CD14-positive monocyte (primary cell): ENCODE results near the gene CRISPLD2. TPM values are rescaled to one million over a fixed set of nuclear protein-coding genes. Genes with fewer than 3 reads are reported as not detected.

Experiments used
- DNase-seq, 3 donors: peaks; one replicate each; pipeline ENCODE4 v3.0.0-alpha.2; 2011 to 2022
- H2AFZ ChIP-seq: 2 replicates; pipeline ENCODE4 v1.6.0; 2012; ENCODE audit warnings: mild to moderate bottlenecking, low read depth, low read length, inconsistent platforms; ENCODE audit not compliant: insufficient read depth, poor library complexity, severe bottlenecking
- H3K27ac ChIP-seq, 2 donors: 1 replicate in 1 of 2; 2 replicates in 1 of 2; pipeline ENCODE4 v1.5.1; 2012 to 2013; ENCODE audit warnings: low read length in 2 of 2, control low read depth in 1 of 2, inconsistent platforms in 1 of 2, low read depth in 1 of 2, mild to moderate bottlenecking in 1 of 2
- H3K27me3 ChIP-seq, 2 donors: one replicate each; pipeline versions ENCODE4 v1.6.0 to v1.6.1; 2011 to 2013; ENCODE audit warnings: low read length in 2 of 2; ENCODE audit not compliant: control insufficient read depth in 2 of 2, insufficient read depth in 2 of 2
- H3K36me3 ChIP-seq, 2 donors: replicated peaks in 1 of 2; 1 replicate in 1 of 2; 2 replicates in 1 of 2; pipeline versions ENCODE4 v1.5.1 to v1.6.1; 2012 to 2013; ENCODE audit warnings: low read length in 2 of 2, control low read depth in 1 of 2, inconsistent platforms in 1 of 2, mild to moderate bottlenecking in 1 of 2; ENCODE audit not compliant: insufficient read depth in 2 of 2, control insufficient read depth in 1 of 2
- H3K4me1 ChIP-seq, 2 donors: 1 replicate in 1 of 2; 2 replicates in 1 of 2; pipeline versions ENCODE4 v1.5.1 to v1.6.1; 2012 to 2013; ENCODE audit warnings: low read length in 2 of 2, control low read depth in 1 of 2, inconsistent platforms in 1 of 2, mild to moderate bottlenecking in 1 of 2, moderate library complexity in 1 of 2; ENCODE audit not compliant: insufficient read depth in 2 of 2, control insufficient read depth in 1 of 2
- H3K4me2 ChIP-seq: replicated peaks from 2 replicates; pipeline ENCODE3; 2012; ENCODE audit warnings: low read length, moderate library complexity, mild to moderate bottlenecking; ENCODE audit not compliant: poor library complexity, severe bottlenecking; ENCODE audit errors: extremely low read depth
- H3K4me3 ChIP-seq, 3 experiments: fragments of 200-600 bp in 1 of 3; sonication (generic) in 1 of 3; replicated peaks in 1 of 3; 1 replicate in 2 of 3; 2 replicates in 1 of 3; pipeline ENCODE4 v1.5.1; 2011 to 2013; ENCODE audit warnings: low read length in 3 of 3, mild to moderate bottlenecking in 3 of 3, control low read depth in 2 of 3, low read depth in 2 of 3, inconsistent platforms in 1 of 3, moderate library complexity in 1 of 3
- H3K79me2 ChIP-seq: 2 replicates; pipeline ENCODE4 v1.6.0; 2012; ENCODE audit warnings: mild to moderate bottlenecking, control low read depth, inconsistent platforms, low read length, moderate library complexity; ENCODE audit not compliant: insufficient read depth
- H3K9ac ChIP-seq: 2 replicates; pipeline ENCODE4 v1.6.0; 2017; ENCODE audit warnings: low read length, mild to moderate bottlenecking; ENCODE audit not compliant: insufficient read depth, poor library complexity, severe bottlenecking
- H3K9me3 ChIP-seq, 2 donors: replicated peaks in 1 of 2; 1 replicate in 1 of 2; 2 replicates in 1 of 2; pipeline versions ENCODE4 v1.5.1 to v1.6.1; 2012 to 2013; ENCODE audit warnings: low read length in 2 of 2, control low read depth in 1 of 2; ENCODE audit not compliant: control insufficient read depth in 1 of 2, insufficient read depth in 1 of 2
- H4K20me1 ChIP-seq: 2 replicates; pipeline ENCODE4 v1.6.0; 2012; ENCODE audit warnings: mild to moderate bottlenecking, low read length, control low read depth, moderate library complexity; ENCODE audit not compliant: insufficient read depth
- H3K27ac Mint-ChIP-seq, 7 donors: one replicate each; pipeline ENCODE4 v1.8.0; 2020; ENCODE audit warnings: mild to moderate bottlenecking in 7 of 7, mixed read lengths in 7 of 7, moderate library complexity in 6 of 7, inconsistent platforms in 2 of 7
- H3K27me3 Mint-ChIP-seq, 3 donors: one replicate each; pipeline ENCODE4 v1.8.0; 2021 to 2022; ENCODE audit warnings: low read depth in 3 of 3, mild to moderate bottlenecking in 3 of 3, mixed read lengths in 3 of 3, moderate library complexity in 3 of 3, inconsistent platforms in 1 of 3
- H3K36me3 Mint-ChIP-seq, 2 donors: one replicate each; pipeline ENCODE4 v1.8.0; 2020; ENCODE audit warnings: mixed read lengths in 2 of 2, inconsistent platforms in 1 of 2, mild to moderate bottlenecking in 1 of 2
- H3K4me1 Mint-ChIP-seq: one replicate; pipeline ENCODE4 v1.8.0; 2020; ENCODE audit warnings: mild to moderate bottlenecking, mixed read lengths
- H3K4me3 Mint-ChIP-seq, 2 donors: one replicate each; pipeline ENCODE4 v1.8.0; 2020; ENCODE audit warnings: mild to moderate bottlenecking in 2 of 2, mixed read lengths in 2 of 2, moderate library complexity in 1 of 2
- H3K9me3 Mint-ChIP-seq, 7 donors: one replicate each; pipeline ENCODE4 v1.8.0; 2020 to 2022; ENCODE audit warnings: mixed read lengths in 7 of 7, mild to moderate bottlenecking in 6 of 7, moderate library complexity in 6 of 7, inconsistent platforms in 2 of 7
- CTCF ChIP-seq: fragments of 200-600 bp; IDR thresholded peaks from one replicate; pipeline ENCODE4 v1.8.0; 2022; ENCODE audit warnings: antibody characterized with exemption, mild to moderate bottlenecking
- WGBS: methylation state at CpG from one replicate; pipeline ENCODE4 v1.1.5; 2013; ENCODE audit warnings: missing lambda C conversion rate; ENCODE audit not compliant: insufficient coverage; 5-methylcytosine and 5-hydroxymethylcytosine counted together
- intact Hi-C, 2 donors: fragments of 100-400 bp; cut with micrococcal nuclease; formaldehyde crosslinking; loops; one replicate each; pipeline versions ENCODE4 v1.15.0 to v1.15.1; 2023
- polyA plus RNA-seq, 3 donors: library from polyadenylated mRNA; depleted of rRNA in 1 of 3; unstranded in 2 of 3; stranded (reverse) in 1 of 3; fragments of 300-500 nt in 2 of 3; fragments of >200 nt in 1 of 3; fragmentation: Illumina TruSeq in 2 of 3; gene quantifications; 1 replicate in 2 of 3; 2 replicates in 1 of 3; pipeline ENCODE4 v1.2.3, GENCODE V29; 2012 to 2021

The CRISPLD2 gene
- polyA plus RNA-seq, 3 donors: 40.7 to 90.4 (median 69.0) TPM

GRCh38 chr16:84820771-84821170, 986 bp downstream of the CRISPLD2 start:
- H3K9me3 Mint-ChIP-seq: peaks cover 0 to 5% (median 0%) of the 10 kb centered on the region in 7 donors
- peak overlapping the region; percentile 51 to 89 (median 81) for H3K4me3 ChIP-seq
- intact Hi-C loops: loop anchor here (5.0 kb wide), 2 partner anchors 43 to 63 kb away; no protein-coding TSS in a partner anchor
- no peak overlapping the region for H2AFZ ChIP-seq
- H3K4me2 ChIP-seq: peak overlapping the region; percentile 81
- no peaks in the 10 kb centered on the region for H3K9me3 ChIP-seq
- H4K20me1 ChIP-seq: peaks cover 46% of the 10 kb centered on the region
- peaks cover 0 to 15% (median 8%) of the 10 kb centered on the region in 3 donors for H3K27me3 Mint-ChIP-seq
- peaks cover 59 to 60% of the 10 kb centered on the region in 2 donors for H3K4me1 ChIP-seq
- peaks cover 14 to 35% of the 10 kb centered on the region in 2 donors for H3K36me3 Mint-ChIP-seq
- no peak for TF ChIP-seq CTCF
- peak overlapping the region in 3 of 7 donors; percentile 24 to 93 (median 42) for H3K27ac Mint-ChIP-seq
- H3K4me1 Mint-ChIP-seq: peaks cover 68% of the 10 kb centered on the region
- H3K36me3 ChIP-seq: no peaks in the 10 kb centered on the region
- H3K9ac ChIP-seq: peak overlapping the region; percentile 59
- no peak for DNase-seq
- peaks cover 0 to 5% of the 10 kb centered on the region in 2 donors for H3K27me3 ChIP-seq
- H3K4me3 Mint-ChIP-seq: peak overlapping the region; percentile 86 to 98
- peaks cover 50% of the 10 kb centered on the region for H3K79me2 ChIP-seq
- H3K27ac ChIP-seq: no peak overlapping the region
- 75% methylated on average over 12 of the region's 12 CpGs for WGBS

- Mint-ChIP-seq H3K4me3 (peak overlapping the region; percentile 86 to 98), H3K27ac (peak overlapping the region in 2 of 7 donors; percentile 30 to 41), H3K4me1 (peaks cover 67% of the 10 kb centered on the region), H3K36me3 (peaks cover 14 to 39% of the 10 kb centered on the region in 2 donors), H3K9me3 (peaks cover 0 to 5% (median 0%) of the 10 kb centered on the region in 7 donors), H3K27me3 (peaks cover 0 to 15% (median 5%) of the 10 kb centered on the region in 3 donors)
- Histone ChIP-seq H3K9ac (peak overlapping the region; percentile 59), H3K4me3 (peak overlapping the region; percentile 51 to 89 (median 81)), H4K20me1 (peaks cover 46% of the 10 kb centered on the region), H3K27me3 (peaks cover 0 to 5% of the 10 kb centered on the region in 2 donors), H2AFZ (no peak overlapping the region), H3K27ac (no peak overlapping the region), H3K4me1 (peaks cover 63 to 64% of the 10 kb centered on the region in 2 donors), H3K36me3 (no peaks in the 10 kb centered on the region), H3K79me2 (peaks cover 54% of the 10 kb centered on the region), H3K4me2 (peak overlapping the region; percentile 81), H3K9me3 (no peaks in the 10 kb centered on the region)
- no peak for TF ChIP-seq CTCF
- no peak for DNase-seq
- 95% methylated on average over 9 of the region's 9 CpGs for WGBS
- intact Hi-C loops: loop anchor here (5.0 kb wide), 2 partner anchors 44 to 64 kb away; no protein-coding TSS in a partner anchor
Measured at GRCh38 chr16:84821179-84821578, 1.4 kb downstream of the CRISPLD2 start.
